BLaER1 treated with 17β-estradiol and CSF1 and Interleukin-3, amounts not matched to agents 10 nM and 100 nM (cell line): ENCODE data around the gene ANKRD2.
"Not testable (repeated sequence)": the region's sequence is repeated elsewhere in the genome, so short reads cannot be mapped to it uniquely, and the experiment has no call there.

Source experiments
- H3K27ac ChIP-seq, 11 experiments: shearing (Covaris generic); formaldehyde crosslinking; 2 replicates each; pipeline ENCODE4 v1.8.1; 2022
- H3K27me3 ChIP-seq, 11 experiments: shearing (Covaris generic); formaldehyde crosslinking; 2 replicates each; pipeline ENCODE4 v1.8.1; 2022
- H3K36me3 ChIP-seq, 11 experiments: shearing (Covaris generic); formaldehyde crosslinking; 2 replicates each; pipeline ENCODE4 v1.8.1; 2022
- H3K4me1 ChIP-seq, 10 experiments: shearing (Covaris generic); formaldehyde crosslinking; 2 replicates each; pipeline ENCODE4 v1.8.1; 2022
- H3K4me2 ChIP-seq, 11 experiments: shearing (Covaris generic); formaldehyde crosslinking; 2 replicates each; pipeline ENCODE4 v1.8.1; 2022
- H3K4me3 ChIP-seq, 10 experiments: shearing (Covaris generic); formaldehyde crosslinking; 2 replicates each; pipeline ENCODE4 v1.8.1; 2022
- H3K9ac ChIP-seq, 11 experiments: shearing (Covaris generic); formaldehyde crosslinking; 2 replicates each; pipeline ENCODE4 v1.8.1; 2022
- H3K9me3 ChIP-seq, 11 experiments: shearing (Covaris generic); formaldehyde crosslinking; replicated peaks in 1 of 11; 2 replicates each; pipeline ENCODE4 v1.8.1; 2022
- H4K20me1 ChIP-seq, 11 experiments: shearing (Covaris generic); formaldehyde crosslinking; 2 replicates each; pipeline ENCODE4 v1.8.1; 2022
- Cebpa-rat ChIP-seq, 11 experiments: shearing (Covaris generic); IDR thresholded peaks; 2 replicates each; pipeline ENCODE4 v1.8.1; 2022

Gene ANKRD2, protein sequence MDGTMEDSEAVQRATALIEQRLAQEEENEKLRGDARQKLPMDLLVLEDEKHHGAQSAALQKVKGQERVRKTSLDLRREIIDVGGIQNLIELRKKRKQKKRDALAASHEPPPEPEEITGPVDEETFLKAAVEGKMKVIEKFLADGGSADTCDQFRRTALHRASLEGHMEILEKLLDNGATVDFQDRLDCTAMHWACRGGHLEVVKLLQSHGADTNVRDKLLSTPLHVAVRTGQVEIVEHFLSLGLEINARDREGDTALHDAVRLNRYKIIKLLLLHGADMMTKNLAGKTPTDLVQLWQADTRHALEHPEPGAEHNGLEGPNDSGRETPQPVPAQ

DNA sequence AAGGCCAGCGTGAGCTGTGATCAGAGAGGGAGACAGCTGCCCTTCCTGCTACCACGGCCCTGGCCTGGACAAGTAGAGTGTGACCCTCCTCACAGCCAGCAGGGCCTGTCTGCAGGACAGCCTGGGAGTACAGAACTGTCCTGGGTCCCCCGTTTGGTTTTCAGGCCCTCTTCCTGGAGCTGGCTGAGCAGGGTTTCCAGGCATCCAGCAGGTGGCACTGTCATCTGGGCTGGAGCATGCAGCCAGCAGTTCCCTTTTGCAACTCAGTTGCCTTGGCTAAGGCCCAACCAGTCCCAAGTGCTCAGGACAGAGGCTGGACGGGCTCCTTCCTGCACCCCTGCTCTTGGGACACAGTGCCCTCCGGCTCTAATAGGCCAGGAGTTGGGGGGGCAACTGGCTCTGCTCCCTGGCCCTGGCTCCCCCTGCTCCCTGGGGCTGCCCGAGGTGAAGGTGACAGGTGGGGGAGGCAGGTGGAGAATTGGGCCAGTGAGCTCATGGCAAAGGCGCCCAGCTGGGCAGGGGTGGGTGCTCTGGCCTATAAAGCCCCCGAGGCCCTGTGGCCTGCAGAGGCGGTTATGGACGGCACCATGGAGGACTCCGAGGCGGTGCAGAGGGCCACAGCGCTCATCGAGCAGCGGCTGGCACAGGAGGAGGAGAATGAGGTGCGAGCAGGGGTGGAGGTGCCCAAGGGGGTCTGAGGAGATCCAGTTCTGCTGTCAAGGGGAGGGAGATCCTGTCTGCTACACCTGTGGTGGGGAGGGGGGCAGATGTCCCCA is at the start of gene ANKRD2:
TSS of gene ANKRD2 (plus strand) at position 566 of the 776 bp plus-strand sequence. CDS start at position 576, 10 bp downstream.
- Histone ChIP-seq H3K4me2 (peak within 1 kb of the TSS in 8 of 11 experiments; percentile 5 to 60 (median 30); a peak in 10 of 22 replicates), H4K20me1 (peaks cover 0 to 23% (median 0%) of the 10 kb centered on the region in 11 experiments; a peak in 3 of 22 replicates), H3K9ac (peak within 1 kb of the TSS in 2 of 11 experiments; percentile 35 to 43; a peak in 2 of 22 replicates)

DNA sequence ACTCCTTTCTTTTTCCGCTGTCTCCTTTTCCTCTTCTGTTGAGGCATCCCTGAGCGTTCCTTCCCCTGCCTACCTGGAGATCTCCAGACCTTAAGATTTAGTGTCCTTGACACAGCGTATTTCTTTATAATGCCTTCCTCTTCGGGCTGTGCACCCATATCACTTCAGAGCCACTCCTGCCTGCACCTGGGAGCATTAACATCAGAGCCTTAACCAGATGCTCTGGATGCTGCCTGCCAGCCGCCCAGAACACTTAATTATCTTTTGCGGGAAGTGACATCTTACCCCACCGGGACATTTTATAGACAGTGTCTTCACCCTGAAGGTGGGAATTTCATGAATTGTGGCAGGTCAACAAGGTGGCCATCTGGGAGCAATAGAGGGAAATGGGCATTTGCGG is 49.6 kb upstream of the ANKRD2 start:
- H3K4me1 ChIP-seq: peaks cover 18 to 36% (median 28%) of the 10 kb centered on the region in 10 experiments
- peaks cover 0 to 77% (median 10%) of the 10 kb centered on the region in 11 experiments; a peak in 10 of 22 replicates for H4K20me1 ChIP-seq
- H3K27me3 ChIP-seq: no peaks in the 10 kb centered on the region
- H3K9ac ChIP-seq: no peak overlapping the region
- no peak overlapping the region for H3K27ac ChIP-seq
- peak overlapping the region in 5 of 11 experiments; percentile 6 to 33 (median 16); a peak in 5 of 22 replicates for H3K4me2 ChIP-seq
- peaks cover 0 to 6% (median 0%) of the 10 kb centered on the region in 11 experiments; a peak in 5 of 22 replicates for H3K9me3 ChIP-seq
- TF ChIP-seq Cebpa-rat (IDR thresholded peaks at IDR 0.05): no peak
- no peak overlapping the region for H3K4me3 ChIP-seq
- peaks cover 0 to 4% (median 0%) of the 10 kb centered on the region in 11 experiments; a peak in 2 of 22 replicates for H3K36me3 ChIP-seq

More for the DNA sequence above, at the start of gene ANKRD2:
- Histone ChIP-seq H3K4me1 (peaks cover 8 to 23% (median 14%) of the 10 kb centered on the region in 10 experiments; a peak in 18 of 20 replicates), H3K4me3 (no peak within 1 kb of the TSS), H3K9me3 (no peaks in the 10 kb centered on the region), H3K27me3 (no peaks in the 10 kb centered on the region), H3K36me3 (peaks cover 0 to 41% (median 0%) of the 10 kb centered on the region in 11 experiments; a peak in 9 of 22 replicates), H3K27ac (peak within 1 kb of the TSS in 1 of 11 experiments; percentile 32; a peak in 2 of 22 replicates)
- no peak for TF ChIP-seq Cebpa-rat (IDR thresholded peaks at IDR 0.05)

DNA sequence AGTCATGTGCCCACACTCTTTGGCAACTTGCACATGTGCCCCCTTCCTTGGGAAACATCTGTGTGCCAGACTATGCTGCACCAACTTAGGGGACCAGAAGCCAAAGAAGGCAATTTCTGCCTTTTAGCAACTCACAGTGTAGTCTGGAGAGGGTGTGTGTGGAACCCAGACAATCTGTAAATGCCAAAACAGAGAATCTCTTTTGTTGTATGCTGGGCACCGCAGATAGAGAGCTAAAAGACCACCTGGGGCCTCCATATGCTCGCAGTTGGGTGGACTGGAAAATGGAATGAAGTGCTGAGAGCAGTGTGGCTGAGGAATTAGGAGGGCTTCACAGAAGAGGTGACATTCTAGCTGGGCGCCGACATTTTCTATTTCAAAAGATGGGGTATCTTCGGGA is 47.5 kb upstream of the ANKRD2 start:
- no peak for TF ChIP-seq Cebpa-rat (IDR thresholded peaks at IDR 0.05)
- Histone ChIP-seq H3K9me3 (peaks cover 0 to 11% (median 4%) of the 10 kb centered on the region in 11 experiments; a peak in 10 of 22 replicates), H3K9ac (no peak overlapping the region), H4K20me1 (peaks cover 0 to 55% (median 8%) of the 10 kb centered on the region in 11 experiments; a peak in 10 of 22 replicates), H3K4me3 (no peak overlapping the region), H3K27ac (no peak overlapping the region), H3K27me3 (no peaks in the 10 kb centered on the region), H3K36me3 (peaks cover 0 to 4% (median 0%) of the 10 kb centered on the region in 11 experiments; a peak in 2 of 22 replicates), H3K4me1 (peaks cover 0 to 15% (median 7%) of the 10 kb centered on the region in 10 experiments; a peak in 16 of 20 replicates), H3K4me2 (no peak overlapping the region)

DNA sequence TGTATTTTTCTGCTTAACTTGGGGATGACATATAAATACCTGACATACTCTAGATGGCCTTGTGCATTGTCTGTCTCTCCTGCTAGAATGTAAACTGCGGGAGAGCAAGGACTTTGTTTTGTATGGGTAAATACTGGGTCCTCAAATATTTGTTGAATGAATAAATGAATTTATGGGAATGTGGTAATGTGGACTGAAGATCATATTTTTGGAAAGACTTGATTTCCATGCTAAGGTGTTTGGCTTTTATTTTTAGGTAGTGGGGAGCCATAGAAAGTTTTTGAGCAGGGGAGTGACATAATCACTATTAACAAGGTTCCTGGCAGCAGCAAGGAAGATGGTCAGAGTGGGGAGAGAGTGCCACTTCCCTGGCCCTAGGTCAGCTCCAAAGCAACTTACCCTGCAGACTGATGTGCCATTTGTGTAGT is 46.9 kb upstream of the ANKRD2 start:
- Histone ChIP-seq H3K9me3 (peaks cover 0 to 12% (median 4%) of the 10 kb centered on the region in 11 experiments; a peak in 10 of 22 replicates), H4K20me1 (peaks cover 0 to 49% (median 5%) of the 10 kb centered on the region in 11 experiments; a peak in 9 of 22 replicates), H3K9ac (no peak overlapping the region), H3K36me3 (peaks cover 0 to 4% (median 0%) of the 10 kb centered on the region in 11 experiments; a peak in 2 of 22 replicates), H3K27me3 (no peaks in the 10 kb centered on the region), H3K4me1 (peaks cover 0 to 12% (median 6%) of the 10 kb centered on the region in 10 experiments; a peak in 9 of 20 replicates), H3K4me2 (no peak overlapping the region), H3K27ac (no peak overlapping the region), H3K4me3 (no peak overlapping the region)
- TF ChIP-seq Cebpa-rat (IDR thresholded peaks at IDR 0.05): no peak

DNA sequence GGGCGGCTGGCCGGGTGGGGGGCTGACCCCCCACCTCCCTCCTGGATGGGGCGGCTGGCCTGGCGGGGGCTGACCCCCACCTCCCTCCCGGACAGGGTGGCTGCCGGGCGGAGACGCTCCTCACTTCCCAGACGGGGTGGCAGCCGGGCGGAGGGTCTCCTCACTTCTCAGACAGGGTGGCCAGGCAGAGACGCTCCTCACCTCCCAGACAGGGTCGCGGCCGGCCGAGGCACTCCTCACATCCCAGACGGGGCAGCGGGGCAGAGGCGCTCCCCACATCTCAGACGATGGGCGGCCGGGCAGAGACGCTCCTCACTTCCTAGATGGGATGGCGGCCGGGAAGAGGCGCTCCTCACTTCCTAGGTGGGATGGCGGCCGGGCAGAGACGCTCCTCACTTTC is 43.7 kb upstream of the ANKRD2 start:
- not testable (repeated sequence) for H3K4me3 ChIP-seq, H3K9ac ChIP-seq, H3K4me2 ChIP-seq, H3K36me3 ChIP-seq, H3K27ac ChIP-seq, H3K27me3 ChIP-seq, H3K4me1 ChIP-seq
- Histone ChIP-seq H4K20me1 (peaks cover 0 to 32% (median 0%) of the 10 kb centered on the region in 11 experiments; a peak in 5 of 22 replicates), H3K9me3 (peaks cover 0 to 12% (median 4%) of the 10 kb centered on the region in 11 experiments; a peak in 10 of 22 replicates)

DNA sequence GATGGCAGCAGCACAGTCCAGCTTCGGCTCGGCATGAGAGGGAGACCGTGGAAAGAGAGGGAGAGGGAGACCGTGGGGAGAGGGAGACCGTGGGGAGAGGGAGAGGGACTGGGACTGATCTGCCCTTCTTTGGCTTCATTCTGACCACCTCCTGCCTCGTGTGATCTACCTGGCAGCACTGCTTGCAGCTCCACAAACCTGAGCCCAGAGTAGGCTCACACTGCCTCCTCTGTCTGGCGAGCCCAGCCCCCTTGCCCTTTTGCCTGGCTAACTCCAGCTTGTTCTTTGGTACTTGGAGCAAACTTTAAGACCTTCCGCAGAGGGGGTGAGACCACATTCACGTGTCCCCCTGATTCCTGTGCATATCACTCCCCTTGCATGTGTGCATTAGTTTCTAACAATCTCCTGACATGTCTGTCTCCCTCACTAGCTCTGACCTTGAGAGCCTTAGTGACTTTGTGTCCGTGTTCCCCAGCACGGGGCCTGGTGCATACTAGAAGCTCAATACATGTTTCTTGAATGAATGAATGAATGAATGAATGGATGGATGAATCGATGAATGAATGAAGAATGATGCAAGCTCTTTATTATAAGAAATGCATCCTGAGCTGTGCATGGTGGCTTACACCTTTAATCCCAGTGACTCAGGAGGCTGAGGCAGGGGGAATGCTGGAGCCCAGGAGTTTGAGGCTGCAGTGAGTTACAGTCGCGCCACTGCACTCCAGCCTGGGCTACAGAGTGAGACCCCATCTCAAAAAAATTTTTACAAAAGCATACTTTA is 42.7 kb upstream of the ANKRD2 start:
- Histone ChIP-seq H3K4me1 (no peaks in the 10 kb centered on the region; a peak in 1 of 20 replicates), H3K9ac (no peak overlapping the region), H3K27ac (no peak overlapping the region), H3K27me3 (no peaks in the 10 kb centered on the region), H3K4me2 (no peak overlapping the region), H3K4me3 (no peak overlapping the region), H4K20me1 (peaks cover 0 to 28% (median 0%) of the 10 kb centered on the region in 11 experiments; a peak in 5 of 22 replicates), H3K9me3 (peaks cover 0 to 12% (median 4%) of the 10 kb centered on the region in 11 experiments; a peak in 10 of 22 replicates), H3K36me3 (peaks cover 0 to 4% (median 0%) of the 10 kb centered on the region in 11 experiments; a peak in 1 of 22 replicates)
- TF ChIP-seq Cebpa-rat (IDR thresholded peaks at IDR 0.05): no peak

DNA sequence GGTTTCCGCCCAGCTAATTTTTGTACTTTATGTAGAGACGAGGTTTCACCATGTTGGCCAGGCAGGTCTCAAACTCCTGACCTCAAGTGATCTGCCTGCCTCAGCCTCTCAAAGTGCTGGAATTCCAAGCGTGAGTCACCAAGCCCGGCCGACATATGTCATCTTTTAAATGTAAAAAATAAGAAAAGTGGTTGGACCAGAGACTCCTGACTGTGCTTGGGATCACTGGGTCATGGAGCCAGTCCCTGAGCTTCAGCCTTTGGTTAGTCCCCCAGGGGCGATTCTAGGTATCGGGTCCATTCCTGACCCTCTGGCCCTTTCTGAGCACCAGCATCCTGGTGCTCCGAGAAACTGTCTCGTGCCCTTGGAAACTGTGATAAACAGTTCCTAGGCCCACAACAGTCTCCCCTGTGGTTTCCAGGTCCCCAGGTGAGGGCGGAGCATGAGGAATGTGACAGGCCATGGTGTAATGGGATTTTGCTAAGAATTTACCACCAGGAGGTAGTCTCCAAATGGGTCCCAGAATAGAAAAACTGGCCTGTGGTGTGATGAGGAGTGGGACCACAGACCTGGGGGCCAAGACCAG is 41.1 kb upstream of the ANKRD2 start:
- Histone ChIP-seq H4K20me1 (peaks cover 0 to 22% (median 0%) of the 10 kb centered on the region in 11 experiments; a peak in 4 of 22 replicates), H3K27ac (no peak overlapping the region), H3K4me2 (no peak overlapping the region), H3K9ac (no peak overlapping the region), H3K9me3 (peaks cover 0 to 12% (median 4%) of the 10 kb centered on the region in 11 experiments; a peak in 10 of 22 replicates), H3K4me1 (no peaks in the 10 kb centered on the region; a peak in 1 of 20 replicates), H3K4me3 (no peak overlapping the region), H3K27me3 (no peaks in the 10 kb centered on the region), H3K36me3 (peaks cover 0 to 3% (median 0%) of the 10 kb centered on the region in 11 experiments; a peak in 1 of 22 replicates)
- no peak for TF ChIP-seq Cebpa-rat (IDR thresholded peaks at IDR 0.05)
